Right atrium auricular region (tissue), 2 donors: ENCODE measurements around the gene TNFSF13B. TPM values are rescaled to one million over a fixed set of nuclear protein-coding genes. Genes with fewer than 3 reads are reported as not detected.
"Not testable (repeated sequence)": the region's sequence is repeated elsewhere in the genome, so short reads cannot be mapped to it uniquely, and the experiment has no call there.

Experiments used
- DNase-seq: peaks from one replicate; pipeline ENCODE4 v3.0.0-alpha.2; 2019; ENCODE audit warnings: low spot score
- H3K27ac ChIP-seq, 2 donors: fragments of 200-600 bp; sonication (generic); 1 replicate in 1 of 2; 2 replicates in 1 of 2; pipeline ENCODE4 v1.5.1; 2016 to 2019
- H3K27me3 ChIP-seq, 2 donors: fragments of 200-600 bp; sonication (generic); one replicate each; pipeline versions ENCODE4 v1.5.1 to v1.6.0; 2017 to 2019
- H3K36me3 ChIP-seq: fragments of 200-600 bp; sonication (generic); one replicate; pipeline ENCODE4 v1.5.1; 2016
- H3K4me1 ChIP-seq, 2 donors: fragments of 200-600 bp; sonication (generic); one replicate each; pipeline versions ENCODE4 v1.5.1 to v1.6.0; 2017 to 2019
- H3K4me3 ChIP-seq, 2 donors: fragments of 200-600 bp; sonication (generic); 1 replicate in 1 of 2; 2 replicates in 1 of 2; pipeline ENCODE4 v1.5.1; 2017 to 2019; ENCODE audit warnings: mild to moderate bottlenecking in 1 of 2, moderate library complexity in 1 of 2
- H3K9me3 ChIP-seq, 2 donors: fragments of 200-600 bp; sonication (generic); one replicate each; pipeline ENCODE4 v1.5.1; 2019
- CTCF ChIP-seq, 2 donors: fragments of 200-600 bp; sonication (generic); IDR thresholded peaks; one replicate each; pipeline ENCODE4 v1.5.1; 2019; ENCODE audit warnings: antibody characterized with exemption in 2 of 2
- total RNA-seq, 2 donors: library from RNA; depleted of rRNA; stranded (reverse); fragments of >200 nt; gene quantifications; one replicate each; pipeline ENCODE4 v1.1.0, GENCODE V29; 2016

TNFSF13B gene
- total RNA-seq, 2 donors from 2014 or later = 0.26 to 1.4 TPM

GRCh38 chr13:108266321-108266990 is 3.1 kb upstream of the TNFSF13B start:
- no peak for TF ChIP-seq CTCF (IDR thresholded peaks at IDR 0.05)
- Histone ChIP-seq H3K4me1 (peaks cover 0 to 11% of the 10 kb centered on the region in 2 donors), H3K27me3 (no peaks in the 10 kb centered on the region), H3K36me3 (no peaks in the 10 kb centered on the region), H3K27ac (no peak overlapping the region), H3K4me3 (no peak overlapping the region), H3K9me3 (no peaks in the 10 kb centered on the region)
- DNase-seq = no peak

GRCh38 chr13:108267347-108267746 is 2.2 kb upstream of the TNFSF13B start:
- no peak for DNase-seq
- H3K27me3 ChIP-seq = no peaks in the 10 kb centered on the region
- H3K27ac ChIP-seq = no peak overlapping the region
- no peaks in the 10 kb centered on the region for H3K36me3 ChIP-seq
- TF ChIP-seq CTCF (IDR thresholded peaks at IDR 0.05) = no peak
- no peak overlapping the region for H3K4me3 ChIP-seq
- H3K9me3 ChIP-seq = no peaks in the 10 kb centered on the region
- peaks cover 0 to 11% of the 10 kb centered on the region in 2 donors for H3K4me1 ChIP-seq

GRCh38 chr13:108267855-108268254 is 1.7 kb upstream of the TNFSF13B start:
- H3K27me3 ChIP-seq, H3K4me3 ChIP-seq, DNase-seq, H3K27ac ChIP-seq, H3K9me3 ChIP-seq, H3K36me3 ChIP-seq: not testable (repeated sequence)
- H3K4me1 ChIP-seq = peaks cover 0 to 11% of the 10 kb centered on the region in 2 donors

- H3K9me3 ChIP-seq = no peaks in the 10 kb centered on the region
- no peaks in the 10 kb centered on the region for H3K36me3 ChIP-seq
- no peak overlapping the region for H3K27ac ChIP-seq
- peaks cover 0 to 11% of the 10 kb centered on the region in 2 donors for H3K4me1 ChIP-seq
- H3K27me3 ChIP-seq = no peaks in the 10 kb centered on the region
- TF ChIP-seq CTCF (IDR thresholded peaks at IDR 0.05) = no peak
- H3K4me3 ChIP-seq = no peak overlapping the region
- DNase-seq = no peak
Observed at GRCh38 chr13:108268466-108269112, 929 bp upstream of the TNFSF13B start.

- no peak for TF ChIP-seq CTCF (IDR thresholded peaks at IDR 0.05)
- Histone ChIP-seq H3K9me3 (no peaks in the 10 kb centered on the region), H3K27ac (peak overlapping the region; percentile 49 to 62), H3K4me1 (peaks cover 0 to 11% of the 10 kb centered on the region in 2 donors), H3K4me3 (peak overlapping the region; percentile 22 to 51), H3K27me3 (no peaks in the 10 kb centered on the region), H3K36me3 (no peaks in the 10 kb centered on the region)
- DNase-seq = no peak
Observed at GRCh38 chr13:108270442-108270841, 924 bp downstream of the TNFSF13B start.

GRCh38 chr13:108272333-108272732 is 2.8 kb downstream of the TNFSF13B start:
- Histone ChIP-seq H3K36me3 (no peaks in the 10 kb centered on the region), H3K4me1 (peaks cover 0 to 11% of the 10 kb centered on the region in 2 donors), H3K27ac (no peak overlapping the region), H3K9me3 (no peaks in the 10 kb centered on the region), H3K27me3 (no peaks in the 10 kb centered on the region), H3K4me3 (no peak overlapping the region)
- no peak for TF ChIP-seq CTCF (IDR thresholded peaks at IDR 0.05)
- no peak for DNase-seq
